SK-N-MC (cell line): ENCODE data around the gene MLKL.
"Not testable (repeated sequence)": the region's sequence is repeated elsewhere in the genome, so short reads cannot be mapped to it uniquely, and the experiment has no call there.

Source experiments
- DNase-seq: peaks from one replicate; pipeline ENCODE4 v3.0.0-alpha.2; 2011; ENCODE audit warnings: low read depth, low spot score
- H3K27ac ChIP-seq: fragments of 200-600 bp; sonication (generic); 2 replicates; pipeline ENCODE4 v1.5.1; 2016; ENCODE audit warnings: mixed run types
- H3K36me3 ChIP-seq: fragments of 200-600 bp; sonication (generic); 2 replicates; pipeline ENCODE4 v1.6.1; 2017; ENCODE audit warnings: antibody characterized with exemption, low read length, mixed read lengths; ENCODE audit not compliant: insufficient read depth
- H3K4me3 ChIP-seq: fragments of 200-600 bp; sonication (generic); 2 replicates; pipeline ENCODE4 v1.5.1; 2016
- H3K9ac ChIP-seq: fragments of 200-600 bp; sonication (generic); 2 replicates; pipeline ENCODE4 v1.8.0; 2017; ENCODE audit warnings: mixed run types, mixed read lengths; ENCODE audit not compliant: insufficient read length
- H3K9me3 ChIP-seq: fragments of 200-600 bp; sonication (generic); 2 replicates; pipeline ENCODE4 v1.6.1; 2017; ENCODE audit warnings: low read depth, mild to moderate bottlenecking, antibody characterized with exemption, low read length, moderate library complexity, mixed read lengths
- EZH2 ChIP-seq: fragments of 200-600 bp; sonication (generic); IDR thresholded peaks from one replicate; pipeline ENCODE4 v1.6.1; 2017; ENCODE audit warnings: antibody characterized with exemption
- FOXP2 ChIP-seq: optimal IDR thresholded peaks from 2 replicates; pipeline ENCODE3; 2011; ENCODE audit warnings: mild to moderate bottlenecking, moderate library complexity; ENCODE audit not compliant: insufficient read depth; ENCODE audit errors: extremely low read length, control extremely low read depth
- POLR2AphosphoS5 ChIP-seq: IDR thresholded peaks from 2 replicates; pipeline ENCODE4 v1.6.1; 2012; ENCODE audit warnings: mild to moderate bottlenecking, low read depth, low read length, borderline replicate concordance

Gene MLKL

DNA sequence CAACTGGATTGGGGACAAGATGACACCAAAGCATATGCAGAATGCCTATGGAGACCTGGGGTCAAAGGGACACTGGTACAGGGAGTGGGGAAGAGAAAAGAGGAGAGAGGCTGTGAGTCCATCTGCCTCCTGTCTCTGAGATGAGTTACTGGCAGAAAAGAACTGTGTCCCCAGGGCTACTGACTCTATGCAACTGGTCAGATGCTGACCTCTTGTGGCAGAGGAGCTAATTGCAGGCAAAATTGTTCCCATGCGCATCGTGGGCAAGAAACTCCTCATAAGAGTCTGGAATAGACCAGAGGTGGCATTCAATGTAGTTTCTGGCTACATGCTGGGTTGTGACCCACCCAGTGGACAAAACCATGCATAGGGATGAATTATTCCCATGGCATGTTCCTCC is 26.1 kb upstream of the MLKL start:
- H3K4me3 ChIP-seq: no peak overlapping the region
- no peaks in the 10 kb centered on the region for H3K36me3 ChIP-seq
- no peak overlapping the region for H3K27ac ChIP-seq
- peak; percentile 42 for DNase-seq
- no peak for TF ChIP-seq FOXP2
- no peak for TF ChIP-seq EZH2
- no peak for TF ChIP-seq POLR2AphosphoS5
- no peaks in the 10 kb centered on the region for H3K9me3 ChIP-seq
- H3K9ac ChIP-seq: no peak overlapping the region

DNA sequence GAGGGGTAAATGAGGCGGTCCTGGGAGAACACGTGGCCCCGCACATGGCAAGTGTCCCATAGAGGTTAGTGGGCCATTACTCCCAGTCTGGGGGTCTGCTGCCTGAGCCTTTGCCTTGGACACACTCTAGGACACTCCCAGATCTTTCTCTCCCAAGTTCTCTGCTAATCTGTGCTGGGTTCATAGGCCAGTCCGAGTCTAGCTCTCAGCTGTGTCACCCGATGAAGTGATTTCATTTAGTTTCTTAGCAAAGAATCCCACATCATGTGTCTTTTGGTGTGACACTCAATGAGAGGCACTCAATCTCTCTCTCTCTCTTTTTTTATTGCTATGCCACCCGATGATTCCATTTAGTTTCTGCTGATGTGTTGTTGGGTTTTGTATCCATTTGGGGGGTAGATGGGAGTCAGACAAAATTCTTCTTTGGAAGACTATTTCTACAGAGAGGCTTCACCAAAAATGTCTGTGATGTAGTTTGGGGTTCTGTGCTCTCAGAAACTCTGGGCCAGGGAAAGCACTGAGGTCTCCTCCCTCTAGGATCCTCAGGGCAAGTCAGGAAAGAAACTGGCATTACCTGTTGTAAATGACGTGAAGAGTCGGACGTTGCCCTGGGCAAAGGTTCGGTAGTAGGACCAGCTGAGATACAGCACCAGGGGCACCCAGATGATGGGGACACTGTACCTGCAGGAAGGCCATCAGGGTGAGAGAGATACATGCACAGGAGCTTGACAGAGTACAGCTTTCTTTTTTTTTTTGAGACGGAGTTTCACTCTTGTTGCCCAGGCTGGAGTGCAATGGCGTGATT is 25.2 kb upstream of the MLKL start:
- no peak for TF ChIP-seq EZH2
- TF ChIP-seq FOXP2: no peak
- TF ChIP-seq POLR2AphosphoS5: no peak
- H3K9ac ChIP-seq: no peak overlapping the region
- no peaks in the 10 kb centered on the region for H3K36me3 ChIP-seq
- H3K9me3 ChIP-seq: no peaks in the 10 kb centered on the region
- no peak overlapping the region for H3K27ac ChIP-seq
- H3K4me3 ChIP-seq: no peak overlapping the region
- no peak for DNase-seq

DNA sequence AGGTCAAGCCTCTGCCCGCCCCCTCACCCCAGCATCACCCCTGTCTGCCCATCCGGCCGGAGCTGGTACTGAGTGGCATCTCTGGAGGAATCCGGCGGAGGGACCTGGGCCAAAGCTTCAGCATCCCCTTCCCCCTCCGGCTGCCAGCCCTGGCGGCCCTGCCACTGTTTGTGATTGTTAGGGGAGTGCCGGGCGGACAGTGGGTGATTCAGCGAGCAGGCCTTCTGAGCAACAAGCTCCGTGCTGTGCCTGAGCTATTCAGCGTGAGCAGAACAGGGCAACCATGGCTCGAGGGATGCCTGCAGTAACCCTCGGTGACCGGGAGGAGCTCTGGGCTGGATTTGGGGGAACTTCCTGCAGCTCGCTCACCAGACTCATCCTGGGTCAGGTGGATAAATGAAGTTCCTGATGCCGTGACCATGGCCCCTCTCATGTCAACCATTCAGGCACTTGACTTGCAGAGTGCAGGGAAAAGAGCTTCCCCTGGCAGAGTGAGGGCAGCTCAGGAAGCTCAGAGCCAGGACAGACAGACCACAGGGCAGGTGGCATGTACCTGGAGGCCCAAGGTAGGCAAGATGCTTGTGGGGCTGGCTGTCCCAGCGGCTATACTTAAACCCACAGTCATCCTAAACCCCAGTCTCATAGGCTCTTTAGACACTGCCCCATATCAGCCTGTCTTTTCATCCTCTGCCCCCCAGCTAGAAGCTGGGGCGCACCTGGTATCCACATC is 24.3 kb upstream of the MLKL start:
- Histone ChIP-seq H3K27ac (no peak overlapping the region), H3K9ac (no peak overlapping the region)
- TF ChIP-seq POLR2AphosphoS5 (no peak), EZH2 (no peak), FOXP2 (no peak)

DNA sequence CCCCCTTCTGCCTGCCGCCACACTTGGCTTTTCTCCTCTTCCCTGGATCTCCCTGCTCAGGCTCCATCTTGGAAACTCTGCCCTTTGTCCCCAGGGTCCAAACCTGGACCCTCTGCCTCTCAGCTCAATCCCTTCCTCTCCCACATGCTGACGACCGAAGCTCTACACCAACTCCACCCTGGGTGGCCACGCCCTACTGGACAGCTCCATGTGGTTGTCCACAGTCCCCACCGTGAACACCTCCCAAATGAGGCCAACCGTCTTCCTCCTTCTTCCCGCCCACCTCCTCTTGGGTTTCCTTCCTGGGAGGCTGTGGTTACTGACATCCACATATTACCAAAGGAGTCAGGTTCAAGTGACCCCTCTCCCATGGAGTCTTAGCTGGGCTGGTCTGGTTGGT is 22.6 kb upstream of the MLKL start:
- no peak overlapping the region for H3K9ac ChIP-seq
- H3K36me3 ChIP-seq: no peaks in the 10 kb centered on the region

More for the DNA sequence above, 24.3 kb upstream of the MLKL start:
- no peak overlapping the region for H3K4me3 ChIP-seq
- H3K36me3 ChIP-seq: no peaks in the 10 kb centered on the region
- no peaks in the 10 kb centered on the region for H3K9me3 ChIP-seq
- DNase-seq: no peak

DNA sequence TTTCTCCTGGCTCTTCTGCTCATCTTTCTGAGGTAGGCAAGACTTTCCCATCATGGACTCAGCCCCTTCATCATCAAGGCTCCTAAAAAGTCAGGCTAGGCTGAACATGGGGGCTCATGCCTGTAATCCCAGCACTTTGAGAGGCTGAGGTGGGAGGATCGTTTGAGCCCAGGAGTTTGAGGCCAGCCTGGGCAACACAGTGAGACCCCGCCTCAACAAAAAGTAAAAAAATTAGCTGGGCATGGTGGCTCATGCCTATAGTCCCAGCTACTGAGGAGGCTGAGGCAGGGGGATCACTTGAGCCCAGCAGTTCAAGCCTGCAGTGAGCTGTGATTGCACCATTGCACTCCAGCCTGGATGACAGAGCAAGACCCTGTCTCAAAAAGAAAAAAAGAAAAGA is 21.5 kb upstream of the MLKL start:
- not testable (repeated sequence) for H3K9ac ChIP-seq, H3K36me3 ChIP-seq, H3K4me3 ChIP-seq, DNase-seq, H3K27ac ChIP-seq, H3K9me3 ChIP-seq

More for the DNA sequence above, 22.6 kb upstream of the MLKL start:
- no peaks in the 10 kb centered on the region for H3K9me3 ChIP-seq
- no peak overlapping the region for H3K4me3 ChIP-seq
- H3K27ac ChIP-seq: no peak overlapping the region
- TF ChIP-seq EZH2 (no peak), POLR2AphosphoS5 (no peak), FOXP2 (no peak)
- DNase-seq: no peak

DNA sequence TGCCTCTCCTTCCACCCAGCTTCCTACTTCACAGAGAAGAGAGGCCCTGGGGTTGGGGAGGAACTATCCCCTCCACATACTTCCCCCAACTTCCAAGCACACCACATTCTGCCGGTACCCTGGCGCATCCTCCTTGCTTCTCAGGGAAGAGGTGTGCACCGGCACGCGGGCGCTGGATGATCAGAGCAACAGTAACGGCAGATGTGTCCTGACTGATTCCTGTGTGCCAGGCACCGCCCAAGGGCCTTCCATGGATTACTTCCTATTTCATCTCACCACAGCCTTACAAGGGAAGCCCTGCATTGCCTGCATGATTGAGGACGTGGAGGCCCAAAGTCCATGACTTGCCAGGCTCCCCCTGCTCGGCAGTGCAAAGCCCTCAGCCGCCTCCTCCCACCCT is 21.1 kb upstream of the MLKL start:
- H3K4me3 ChIP-seq: no peak overlapping the region
- H3K9ac ChIP-seq: no peak overlapping the region
- no peak for TF ChIP-seq POLR2AphosphoS5
- no peak for TF ChIP-seq FOXP2
- TF ChIP-seq EZH2: no peak
- H3K36me3 ChIP-seq: no peaks in the 10 kb centered on the region
- no peak for DNase-seq
- no peak overlapping the region for H3K27ac ChIP-seq
- no peaks in the 10 kb centered on the region for H3K9me3 ChIP-seq

DNA sequence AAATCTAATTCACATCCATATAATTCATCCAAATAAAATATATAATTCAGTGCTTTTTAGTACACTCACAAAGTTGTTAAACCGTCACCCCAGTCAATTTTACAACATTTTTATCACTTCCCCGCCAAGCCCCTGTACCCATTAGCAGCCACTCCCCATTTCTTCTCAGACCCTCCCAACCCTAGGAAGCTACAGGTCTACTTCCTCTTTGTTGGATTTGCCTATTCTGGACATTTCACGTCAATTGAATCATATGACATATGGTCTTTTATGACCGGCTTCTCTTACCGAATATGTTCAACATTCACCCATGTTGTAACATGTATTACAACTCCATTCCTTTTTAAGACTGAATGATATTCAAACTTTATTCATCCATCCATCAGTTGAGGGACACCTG is 19.9 kb upstream of the MLKL start:
- no peaks in the 10 kb centered on the region for H3K36me3 ChIP-seq
- H3K4me3 ChIP-seq: no peak overlapping the region
- no peak overlapping the region for H3K9ac ChIP-seq
- no peak for TF ChIP-seq POLR2AphosphoS5
- TF ChIP-seq FOXP2: no peak
- TF ChIP-seq EZH2: no peak
- DNase-seq: no peak
- H3K27ac ChIP-seq: no peak overlapping the region
- H3K9me3 ChIP-seq: no peaks in the 10 kb centered on the region

DNA sequence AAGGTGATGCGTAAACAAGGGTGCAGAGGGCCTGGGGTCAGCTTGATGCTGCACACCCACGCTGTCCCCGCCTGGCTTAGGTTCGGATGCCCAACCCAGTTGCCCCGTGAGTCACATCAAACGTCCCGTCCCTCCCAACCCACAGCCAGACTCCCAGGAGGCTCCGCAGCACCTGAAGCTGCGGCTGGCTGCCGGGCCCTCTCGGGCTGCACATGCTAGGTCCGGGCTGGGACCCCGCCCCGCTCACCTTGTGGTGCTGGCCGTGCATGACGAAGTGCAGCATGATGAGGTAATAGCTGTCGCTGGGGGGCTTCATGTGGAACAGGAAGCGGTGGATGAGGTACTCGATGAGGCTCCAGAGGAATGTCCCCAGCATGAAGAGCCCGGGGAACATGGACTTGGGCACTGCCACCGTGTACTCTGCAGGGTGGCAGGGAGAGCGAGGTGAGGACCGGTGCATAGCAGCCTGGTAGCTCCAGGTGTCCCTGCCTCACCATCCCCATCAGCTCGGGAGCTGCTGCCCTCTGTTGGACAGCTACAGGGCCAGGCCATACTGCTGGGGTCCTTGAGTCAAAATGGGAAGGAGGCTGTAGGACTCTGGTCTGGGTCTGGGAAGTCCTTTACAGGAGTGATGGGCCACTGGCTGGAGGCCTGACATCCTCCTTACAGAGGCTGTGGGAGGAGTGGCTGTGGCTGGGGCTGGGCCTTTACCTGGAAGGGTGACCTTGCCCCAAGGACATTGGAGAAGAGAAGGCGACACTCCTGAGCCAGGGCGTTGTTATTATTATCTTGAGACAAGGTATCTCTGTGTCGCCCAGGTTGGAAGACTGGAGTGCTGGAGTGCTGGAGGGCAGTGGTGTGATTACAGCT is 18.3 kb upstream of the MLKL start:
- no peak overlapping the region for H3K4me3 ChIP-seq
- H3K9ac ChIP-seq: no peak overlapping the region
- TF ChIP-seq FOXP2 (no peak), EZH2 (no peak), POLR2AphosphoS5 (no peak)
- H3K27ac ChIP-seq: no peak overlapping the region
- H3K36me3 ChIP-seq: no peaks in the 10 kb centered on the region
- DNase-seq: no peak
- no peaks in the 10 kb centered on the region for H3K9me3 ChIP-seq
